Uterus (tissue), 4 donors: ENCODE results near the gene MID1. TPM values are rescaled to one million over a fixed set of nuclear protein-coding genes. Genes with fewer than 3 reads are reported as not detected.

Experiments
- DNase-seq, 2 donors: peaks; one replicate each; pipeline ENCODE4 v3.0.0-alpha.2; 2019 to 2020
- H3K27ac ChIP-seq, 2 donors: fragments of 200-600 bp; sonication (generic); 1 replicate in 1 of 2; 2 replicates in 1 of 2; pipeline ENCODE4 v1.5.1; 2016 to 2018
- H3K27me3 ChIP-seq, 2 donors: fragments of 200-600 bp; sonication (generic); one replicate each; pipeline ENCODE4 v1.5.1; 2018 to 2019; ENCODE audit warnings: control low read depth in 1 of 2
- H3K36me3 ChIP-seq, 2 donors: fragments of 200-600 bp; sonication (generic); one replicate each; pipeline ENCODE4 v1.5.1; 2019; ENCODE audit warnings: control low read depth in 1 of 2
- H3K4me1 ChIP-seq, 2 donors: fragments of 200-600 bp; sonication (generic); one replicate each; pipeline ENCODE4 v1.5.1; 2018 to 2019; ENCODE audit warnings: control low read depth in 1 of 2
- H3K4me3 ChIP-seq, 2 donors: fragments of 200-600 bp; sonication (generic); 1 replicate in 1 of 2; 2 replicates in 1 of 2; pipeline ENCODE4 v1.5.1; 2018 to 2019; ENCODE audit warnings: mild to moderate bottlenecking in 1 of 2
- H3K9me3 ChIP-seq, 2 donors: fragments of 200-600 bp; sonication (generic); one replicate each; pipeline ENCODE4 v1.5.1; 2019; ENCODE audit warnings: control low read depth in 1 of 2
- CTCF ChIP-seq, 4 experiments: fragments of 200-600 bp in 2 of 4; fragments of 450-650 bp in 2 of 4; sonication (generic) in 2 of 4; IDR thresholded peaks; one replicate each; pipeline ENCODE4 v1.5.1; 2016 to 2019; ENCODE audit warnings: antibody characterized with exemption in 4 of 4, mild to moderate bottlenecking in 2 of 4, moderate library complexity in 1 of 4
- POLR2A ChIP-seq, 2 donors: fragments of 450-650 bp; IDR thresholded peaks; one replicate each; pipeline ENCODE4 v1.6.1; 2016; ENCODE audit warnings: antibody characterized with exemption in 2 of 2, mild to moderate bottlenecking in 1 of 2, moderate library complexity in 1 of 2
- intact Hi-C: fragments of 100-400 bp; cut with DNase I; formaldehyde crosslinking; loops from one replicate; pipeline ENCODE4 v1.15.1; 2023; ENCODE audit warnings: low total_unique reads
- total RNA-seq, 4 donors: library from RNA; depleted of rRNA in 3 of 4; stranded (reverse); fragments of >200 nt in 3 of 4; gene quantifications; one replicate each; pipeline versions ENCODE4 v1.1.0 to v1.2.4, GENCODE V29; 2014 to 2023
- donor health status: DM: yes; HTN: yes; CAD: no.

The MID1 gene
- total RNA-seq, 4 donors from 2014 or later, result 9.1 to 29.2 (median 18.8) TPM

DNA sequence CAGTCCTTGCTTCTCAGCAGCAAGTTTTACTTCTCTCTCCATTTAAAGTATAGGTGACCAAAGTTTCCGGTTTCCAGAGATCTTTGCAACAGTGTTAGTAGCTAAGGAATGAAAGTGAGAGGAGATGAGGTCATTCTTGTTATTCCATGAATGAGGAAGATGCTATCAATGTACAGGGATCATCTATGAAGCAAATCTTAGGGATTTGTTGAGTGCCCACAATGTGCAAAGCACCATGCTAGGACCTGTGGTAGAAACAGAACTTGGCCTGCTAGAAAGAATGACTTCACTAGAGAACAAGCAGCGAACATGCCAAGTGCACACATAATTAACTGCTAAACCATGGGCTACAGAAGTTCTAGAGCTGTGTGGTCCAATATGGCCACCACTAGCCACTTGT lies 112.5 kb downstream of the MID1 start:
- Histone ChIP-seq H3K36me3 (no peaks in the 10 kb centered on the region), H3K4me1 (no peaks in the 10 kb centered on the region), H3K4me3 (no peak overlapping the region), H3K9me3 (no peaks in the 10 kb centered on the region), H3K27me3 (no peaks in the 10 kb centered on the region), H3K27ac (no peak overlapping the region)
- intact Hi-C loops, result no loop called here
- no peak for DNase-seq
- TF ChIP-seq CTCF (IDR thresholded peaks at IDR 0.05), result no peak
- TF ChIP-seq POLR2A (IDR thresholded peaks at IDR 0.05), result no peak

- intact Hi-C loops, result no loop called here
- Histone ChIP-seq H3K27ac (no peak overlapping the region), H3K4me3 (no peak overlapping the region), H3K27me3 (no peaks in the 10 kb centered on the region), H3K36me3 (no peaks in the 10 kb centered on the region), H3K9me3 (no peaks in the 10 kb centered on the region), H3K4me1 (no peaks in the 10 kb centered on the region)
- no peak for DNase-seq
- no peak for TF ChIP-seq CTCF (IDR thresholded peaks at IDR 0.05)
- no peak for TF ChIP-seq POLR2A (IDR thresholded peaks at IDR 0.05)
Observed at GRCh38 chrX:10507181-10507580, 113.2 kb downstream of the MID1 start.

DNA sequence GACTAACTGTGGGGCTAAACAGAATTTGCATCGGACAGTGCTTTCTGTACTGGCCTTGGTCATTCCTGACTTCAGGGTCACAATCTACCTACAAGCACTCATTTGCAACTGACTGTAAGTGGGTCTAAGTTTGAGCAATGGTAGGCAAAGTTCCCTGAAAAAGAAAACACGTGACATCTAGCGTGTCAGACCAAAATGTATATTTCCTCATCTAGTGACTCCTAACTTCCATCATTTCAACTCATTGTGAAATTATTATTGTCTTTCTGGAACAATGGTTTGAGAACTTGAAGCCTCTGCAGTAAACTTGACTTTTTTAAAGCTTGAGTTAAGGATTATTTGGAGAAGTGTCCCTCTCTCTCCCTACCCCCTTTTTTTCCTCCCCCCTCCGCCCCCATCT lies 113.6 kb downstream of the MID1 start:
- DNase-seq, result no peak
- Histone ChIP-seq H3K4me1 (no peaks in the 10 kb centered on the region), H3K27me3 (no peaks in the 10 kb centered on the region), H3K36me3 (no peaks in the 10 kb centered on the region), H3K4me3 (no peak overlapping the region), H3K9me3 (no peaks in the 10 kb centered on the region), H3K27ac (peak overlapping the region in 1 of 2 donors; percentile 49)
- intact Hi-C loops, result no loop called here
- TF ChIP-seq CTCF (IDR thresholded peaks at IDR 0.05) (no peak), POLR2A (IDR thresholded peaks at IDR 0.05) (no peak)

GRCh38 chrX:10505726-10506125 lies 114.7 kb downstream of the MID1 start:
- no peak overlapping the region for H3K27ac ChIP-seq
- no peaks in the 10 kb centered on the region for H3K9me3 ChIP-seq
- no peak overlapping the region for H3K4me3 ChIP-seq
- H3K27me3 ChIP-seq, result no peaks in the 10 kb centered on the region
- no peak for DNase-seq
- intact Hi-C loops, result no loop called here
- TF ChIP-seq CTCF (IDR thresholded peaks at IDR 0.05), result no peak
- H3K36me3 ChIP-seq, result no peaks in the 10 kb centered on the region
- no peaks in the 10 kb centered on the region for H3K4me1 ChIP-seq

GRCh38 chrX:10502961-10503360 lies 117.4 kb downstream of the MID1 start:
- no peaks in the 10 kb centered on the region for H3K9me3 ChIP-seq
- no peak overlapping the region for H3K27ac ChIP-seq
- no peak for DNase-seq
- no peak overlapping the region for H3K4me3 ChIP-seq
- no peaks in the 10 kb centered on the region for H3K4me1 ChIP-seq
- H3K27me3 ChIP-seq, result no peaks in the 10 kb centered on the region
- intact Hi-C loops, result no loop called here
- no peaks in the 10 kb centered on the region for H3K36me3 ChIP-seq
- no peak for TF ChIP-seq CTCF (IDR thresholded peaks at IDR 0.05)
- no peak for TF ChIP-seq POLR2A (IDR thresholded peaks at IDR 0.05)
